Left ventricle myocardium superior (tissue), 1 donor: ENCODE results near the gene A4GNT. TPM values are rescaled to one million over a fixed set of nuclear protein-coding genes. Genes with fewer than 3 reads are reported as not detected.
"Not testable (repeated sequence)": the region's sequence is repeated elsewhere in the genome, so short reads cannot be mapped to it uniquely, and the experiment has no call there.

Source experiments
- ATAC-seq: fragments of 200-7000 bp; cut with Tn5 transposase; one replicate; pipeline ENCODE4 v1.9.1; 2020; ENCODE audit warnings: mild to moderate bottlenecking, moderate library complexity
- DNase-seq: peaks from one replicate; pipeline ENCODE4 v3.0.0-alpha.2; 2020
- intact Hi-C: fragments of 100-400 bp; cut with micrococcal nuclease; formaldehyde crosslinking; loops from one replicate; pipeline ENCODE4 v1.11.0; 2022
- total RNA-seq: library from RNA; stranded (reverse); fragmentation: NEBNext Ultra II Directional; extraction: Animal tissue kit (Norgen Biotek cat#: 25700); gene quantifications from one replicate; pipeline ENCODE4 v1.2.1, GENCODE V29; 2021
- donor health status: DM: no; HTN: yes; CAD: no; lungs with severe emphysema.

A4GNT gene
- total RNA-seq, 1 donor from 2014 or later = not detected

GRCh38 chr3:138124706-138125355, 7.4 kb downstream of the A4GNT start:
- DNase-seq = no peak
- ATAC-seq = peak; percentile 33
- intact Hi-C loops = no loop called here

- DNase-seq (no peak), ATAC-seq (no peak)
- intact Hi-C loops = no loop called here
Observed at GRCh38 chr3:138124188-138124587, 8.0 kb downstream of the A4GNT start.

- no peak for ATAC-seq
- intact Hi-C loops = loop anchor here (1.0 kb wide), 1 partner anchor 51 kb away; no protein-coding TSS in a partner anchor
- no peak for DNase-seq
Observed at GRCh38 chr3:138119423-138119766, 12.8 kb downstream of the A4GNT start.

GRCh38 chr3:138118612-138119422, 13.4 kb downstream of the A4GNT start:
- intact Hi-C loops = loop anchor here (1.0 kb wide), 1 partner anchor 51 kb away; no protein-coding TSS in a partner anchor
- DNase-seq = peak; percentile 76
- peak; percentile 46 for ATAC-seq

GRCh38 chr3:138114988-138115971, 16.9 kb downstream of the A4GNT start, which contains the start of gene DZIP1L:
TSS of gene DZIP1L (minus strand) at chr3:138115608. CDS start at chr3:138103971, 11,637 bp downstream.
- peak; percentile 80 for DNase-seq
- intact Hi-C loops = no loop called here
- ATAC-seq = peak; percentile 97

DNA sequence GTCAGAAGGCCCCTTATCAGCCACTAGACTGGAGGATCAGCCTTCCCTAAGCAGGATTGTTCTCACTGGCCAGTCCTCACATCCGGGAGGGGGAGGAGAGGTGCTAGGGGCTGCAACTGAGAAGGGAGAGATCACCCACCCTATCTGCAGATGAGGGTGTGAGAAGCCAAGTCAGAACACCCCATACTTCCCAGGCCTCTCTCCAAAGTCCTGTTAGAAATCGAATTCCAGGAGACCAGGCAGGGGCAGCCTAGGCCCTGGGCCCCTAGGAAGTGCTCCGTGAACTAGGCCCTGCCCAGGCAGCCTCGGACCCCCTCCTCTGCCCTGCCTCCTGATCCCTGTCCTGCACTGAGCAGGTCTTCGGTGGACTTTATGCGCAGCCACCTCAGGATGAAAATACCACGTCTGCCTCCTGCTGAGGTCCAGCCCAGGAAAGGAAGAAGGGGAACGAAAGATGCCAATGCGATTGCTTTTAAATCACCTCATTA, 17.7 kb downstream of the A4GNT start:
- ATAC-seq (peak; percentile 16), DNase-seq (no peak)
- intact Hi-C loops = no loop called here

DNA sequence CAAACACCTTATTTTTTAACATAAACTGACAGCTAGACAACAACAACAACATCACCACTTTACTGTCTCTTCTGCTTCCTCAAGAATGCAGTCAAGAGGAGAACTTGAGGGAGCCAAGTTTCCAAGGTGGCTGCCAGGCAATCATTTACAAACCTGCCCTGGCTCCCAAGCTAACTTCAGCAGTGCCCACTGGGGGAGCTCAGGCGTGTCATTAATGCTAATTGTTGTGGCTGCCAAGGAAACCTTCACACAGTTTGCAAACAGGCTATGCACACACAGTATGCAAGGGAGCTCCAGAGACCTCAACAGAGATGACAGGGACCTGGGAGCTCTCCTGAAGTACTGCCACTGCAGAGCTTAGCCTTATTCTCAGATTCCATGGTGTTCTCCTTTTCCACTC, 18.9 kb downstream of the A4GNT start:
- DNase-seq (no peak), ATAC-seq (no peak)
- intact Hi-C loops = no loop called here

DNA sequence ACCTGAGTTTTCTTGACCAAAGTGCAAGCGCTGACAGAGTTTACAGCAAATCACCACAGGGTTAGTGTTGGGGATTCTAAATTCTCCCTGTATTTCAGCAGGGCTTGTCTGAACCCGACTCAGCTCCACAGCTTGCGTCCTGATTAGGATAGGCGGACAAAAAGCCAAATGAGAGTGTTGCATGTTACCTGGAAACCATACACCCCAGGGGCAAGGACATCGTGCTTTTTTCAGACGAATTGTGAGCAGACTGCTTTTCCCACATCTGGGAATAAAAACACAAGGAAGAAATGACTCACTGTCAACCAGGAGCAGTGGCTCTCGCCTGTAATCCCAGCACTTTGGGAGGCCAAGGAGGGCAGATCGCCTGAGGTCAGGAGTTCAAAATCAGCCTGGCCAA, 19.8 kb downstream of the A4GNT start:
- ATAC-seq (no peak), DNase-seq (no peak)
- intact Hi-C loops = no loop called here

- DNase-seq (no peak), ATAC-seq (no peak)
- intact Hi-C loops = no loop called here
Observed at GRCh38 chr3:138105598-138105997, 26.6 kb downstream of the A4GNT start.

- DNase-seq (no peak), ATAC-seq (no peak)
- intact Hi-C loops = no loop called here
Observed at GRCh38 chr3:138103466-138103865, 28.7 kb downstream of the A4GNT start.

DNA sequence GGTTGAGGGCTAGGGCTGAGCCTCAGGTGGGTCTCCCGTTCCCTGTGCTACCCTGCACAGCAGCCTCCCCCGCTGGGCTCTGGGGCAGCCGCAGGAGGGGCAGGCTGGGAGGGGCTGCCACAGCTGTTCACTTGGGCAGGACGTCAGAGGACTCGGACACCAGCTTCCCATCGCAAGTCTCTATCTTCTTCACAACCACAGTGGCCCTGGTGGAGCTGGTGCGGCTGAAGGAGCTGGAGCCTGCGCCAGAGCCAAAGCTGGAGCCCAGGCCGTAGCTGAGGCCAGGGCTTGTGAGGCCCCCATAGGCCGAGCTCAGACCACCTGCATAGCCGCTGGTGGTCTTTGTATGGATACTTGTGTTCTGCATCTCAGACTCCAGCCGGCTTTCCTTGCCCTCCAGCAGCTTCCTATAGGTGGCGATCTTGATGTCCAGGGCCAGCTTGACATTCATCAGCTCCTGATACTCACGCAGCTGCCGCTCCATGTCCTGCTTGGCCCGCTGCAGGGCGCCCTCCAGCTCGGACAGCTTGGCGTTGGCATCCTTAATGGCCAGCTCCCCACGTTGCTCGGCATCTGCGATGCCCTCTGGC, 30.7 kb downstream of the A4GNT start:
- intact Hi-C loops, ATAC-seq: not testable (repeated sequence)

DNA sequence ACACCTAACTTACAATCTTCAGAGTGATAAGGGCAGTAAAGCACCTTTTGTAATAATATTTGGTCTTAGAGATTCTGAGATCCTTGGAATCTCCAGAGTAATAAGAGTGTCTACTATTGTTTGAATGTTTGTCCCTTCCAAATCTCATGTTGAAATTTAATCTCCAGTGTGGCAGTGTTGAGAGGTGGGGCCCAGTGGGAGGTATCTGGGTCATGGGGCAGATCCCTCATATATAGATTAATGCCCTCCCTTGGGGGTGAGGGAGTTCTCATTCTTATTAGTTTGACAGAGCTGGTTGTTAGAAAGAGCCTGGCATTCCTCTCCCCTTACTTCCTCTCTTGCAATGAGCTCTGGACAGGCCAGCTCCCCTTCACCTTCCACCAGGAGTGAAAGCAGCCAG, 32.8 kb downstream of the A4GNT start:
- ATAC-seq = no peak

More for the DNA sequence above, 30.7 kb downstream of the A4GNT start:
- DNase-seq = not testable (repeated sequence)

DNA sequence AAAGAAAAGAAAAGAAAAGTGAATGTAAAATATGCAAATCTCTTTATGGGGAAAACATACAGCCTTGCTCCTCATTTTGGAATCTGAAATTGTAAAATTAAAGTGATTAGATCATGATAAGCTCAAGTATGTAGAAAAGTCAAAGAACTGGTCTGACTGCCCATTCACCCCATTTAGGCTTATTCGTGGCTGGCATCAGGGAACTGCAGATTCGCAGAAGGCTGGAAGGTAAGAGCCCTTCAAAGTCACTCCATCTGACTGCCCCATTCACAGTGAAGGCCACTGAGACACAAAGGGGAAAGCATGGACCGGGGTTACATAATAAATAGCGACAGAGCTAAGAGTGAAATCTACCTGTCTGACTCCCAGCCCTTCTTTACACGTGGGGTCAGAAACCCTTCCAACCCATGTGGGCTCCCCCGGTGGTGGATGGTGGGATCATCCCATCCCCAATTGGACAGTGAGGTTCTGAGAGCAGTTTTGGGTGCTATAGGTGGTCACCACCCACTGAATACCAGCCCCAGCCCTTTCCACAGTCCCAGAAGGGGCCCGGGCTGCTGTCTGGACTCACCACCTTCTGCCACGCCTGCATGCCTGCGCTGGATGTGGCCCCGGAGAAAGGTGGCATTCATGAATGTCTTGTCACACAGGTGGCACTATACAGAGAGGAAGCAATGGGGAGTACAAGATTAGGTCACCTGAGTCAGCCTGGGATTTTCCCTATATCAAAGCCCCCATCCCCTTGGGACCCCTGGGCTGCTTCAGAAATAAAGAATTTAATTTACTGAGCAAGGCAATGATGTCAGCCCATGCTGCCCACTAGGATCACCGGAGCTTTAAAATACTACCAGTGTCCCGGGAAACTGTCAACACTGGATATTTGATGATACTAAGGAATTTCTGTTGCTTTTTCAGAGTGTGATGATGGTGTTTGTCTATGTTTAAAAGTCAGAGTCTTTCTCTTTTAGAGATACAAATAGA, 34.7 kb downstream of the A4GNT start:
- intact Hi-C loops = no loop called here
- DNase-seq (no peak), ATAC-seq (no peak)

More for the DNA sequence above, 32.8 kb downstream of the A4GNT start:
- intact Hi-C loops = no loop called here
- no peak for DNase-seq

- ATAC-seq (no peak), DNase-seq (no peak)
- intact Hi-C loops = no loop called here
Observed at GRCh38 chr3:138093721-138094120, 38.5 kb downstream of the A4GNT start.

DNA sequence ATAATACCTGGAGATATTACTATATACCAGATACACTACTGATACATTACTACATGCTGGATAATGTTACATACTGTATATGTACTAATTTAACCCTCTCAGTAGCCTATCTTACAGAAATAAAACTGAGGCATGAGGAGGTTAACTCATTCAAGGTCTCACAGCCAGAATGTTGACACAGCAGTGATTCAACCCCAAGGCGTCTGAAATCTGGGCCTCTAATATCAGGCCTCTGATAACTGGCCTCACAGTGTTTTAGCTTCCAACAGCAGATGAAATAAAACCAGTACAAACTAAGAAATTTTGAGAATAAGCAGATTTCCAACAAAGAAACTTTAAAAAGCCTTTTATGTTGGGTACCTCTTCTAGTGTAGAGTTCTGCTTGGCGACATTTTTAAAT, 40.2 kb downstream of the A4GNT start:
- DNase-seq (no peak), ATAC-seq (no peak)
- intact Hi-C loops = no loop called here

DNA sequence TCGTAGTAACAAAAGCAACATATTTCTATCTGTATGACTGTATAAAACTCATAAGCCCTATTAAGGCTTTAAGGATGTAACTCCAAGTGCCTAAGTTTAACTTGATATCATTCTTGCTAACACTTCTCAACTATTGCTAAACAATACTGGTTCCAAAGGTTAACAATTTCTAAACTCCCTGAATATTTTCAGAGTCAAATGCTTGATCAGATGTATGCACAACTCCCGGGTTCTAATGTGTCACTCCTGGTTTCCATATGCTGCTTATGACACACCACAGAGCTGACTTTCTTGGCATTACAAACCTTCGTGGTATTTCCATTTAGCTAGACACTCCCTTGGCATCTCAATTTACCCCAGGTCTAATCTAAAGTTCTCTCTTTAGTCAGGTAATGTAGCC, 43.1 kb downstream of the A4GNT start:
- intact Hi-C loops = no loop called here
- no peak for ATAC-seq
- DNase-seq = no peak

GRCh38 chr3:138085745-138086144, 46.4 kb downstream of the A4GNT start:
- DNase-seq, intact Hi-C loops, ATAC-seq: not testable (repeated sequence)

- intact Hi-C loops = no loop called here
- ATAC-seq = no peak
- DNase-seq = no peak
Observed at GRCh38 chr3:138084196-138084595, 48.0 kb downstream of the A4GNT start.
